ENCODE measurements around the gene FOXE3. TPM values are rescaled to one million over a fixed set of nuclear protein-coding genes. Genes with fewer than 3 reads are reported as not detected.

The FOXE3 gene
- total RNA-seq, 1 experiment from 2014 or later: not detected

- CTCF ChIA-PET: interaction anchor here (0.6 to 13.1 kb wide), 21 partner anchors 8 to 517 kb away, joined by 3 to 696 read pairs (median 4); no protein-coding TSS in a partner anchor
- no peak for TF ChIP-seq CTCF (IDR thresholded peaks at IDR 0.05; ENCODE audit: unreplicated experiment)
- no peaks in the 10 kb centered on the region for H3K9me3 Mint-ChIP-seq (ENCODE audit: unreplicated experiment)
- DNase-seq (ENCODE audit: unreplicated experiment): no peak
- BruUV-seq (replicated peaks): no TSS peak
- peak overlapping the region; percentile 48 for H3K4me3 Mint-ChIP-seq (ENCODE audit: unreplicated experiment)
- H3K4me1 Mint-ChIP-seq (ENCODE audit: insufficient read depth, unreplicated experiment): peaks cover 37% of the 10 kb centered on the region
- H3K27ac Mint-ChIP-seq (ENCODE audit: low read depth, unreplicated experiment): no peak overlapping the region
- intact Hi-C loops (cut with micrococcal nuclease): no loop called here
- H3K27me3 Mint-ChIP-seq (ENCODE audit: insufficient read depth, unreplicated experiment): no peaks in the 10 kb centered on the region
- POLR2A ChIA-PET: interaction anchor here (0.9 to 2.4 kb wide), 8 partner anchors 9 to 294 kb away, joined by 3 to 9 read pairs (median 7); partner anchors contain the start of gene CMPK1
- peaks cover 12% of the 10 kb centered on the region for H3K36me3 Mint-ChIP-seq (ENCODE audit: insufficient read depth, unreplicated experiment)
Observed at GRCh38 chr1:47433037-47433421, 16.9 kb downstream of the FOXE3 start.

- no peak for TF ChIP-seq CTCF (IDR thresholded peaks at IDR 0.05; ENCODE audit: unreplicated experiment)
- DNase-seq (ENCODE audit: unreplicated experiment): no peak
- H3K36me3 Mint-ChIP-seq (ENCODE audit: insufficient read depth, unreplicated experiment): peaks cover 12% of the 10 kb centered on the region
- H3K4me3 Mint-ChIP-seq (ENCODE audit: unreplicated experiment): peak overlapping the region; percentile 48
- peaks cover 35% of the 10 kb centered on the region for H3K4me1 Mint-ChIP-seq (ENCODE audit: insufficient read depth, unreplicated experiment)
- H3K27ac Mint-ChIP-seq (ENCODE audit: low read depth, unreplicated experiment): no peak overlapping the region
- CTCF ChIA-PET: interaction anchor here (0.6 to 13.1 kb wide), 13 partner anchors 9 to 282 kb away, joined by 3 to 696 read pairs (median 6); no protein-coding TSS in a partner anchor
- no peaks in the 10 kb centered on the region for H3K27me3 Mint-ChIP-seq (ENCODE audit: insufficient read depth, unreplicated experiment)
- no TSS peak for BruUV-seq (replicated peaks)
- intact Hi-C loops (cut with micrococcal nuclease): no loop called here
- no peaks in the 10 kb centered on the region for H3K9me3 Mint-ChIP-seq (ENCODE audit: unreplicated experiment)
- POLR2A ChIA-PET: interaction anchor here (2.4 kb wide), 1 partner anchor 293 kb away, joined by 9 read pairs; no protein-coding TSS in a partner anchor
Observed at GRCh38 chr1:47433477-47434050, 17.5 kb downstream of the FOXE3 start.

GRCh38 chr1:47434051-47434842 is 18.2 kb downstream of the FOXE3 start:
- CTCF ChIA-PET: interaction anchor here (0.6 to 13.1 kb wide), 21 partner anchors 9 to 796 kb away, joined by 3 to 696 read pairs (median 3); no protein-coding TSS in a partner anchor
- no peak overlapping the region for H3K27ac Mint-ChIP-seq (ENCODE audit: low read depth, unreplicated experiment)
- POLR2A ChIA-PET: interaction anchor here (0.9 kb wide), 1 partner anchor 272 kb away, joined by 3 read pairs; no protein-coding TSS in a partner anchor
- intact Hi-C loops (cut with micrococcal nuclease): no loop called here
- TF ChIP-seq CTCF (IDR thresholded peaks at IDR 0.05; ENCODE audit: unreplicated experiment): no peak
- no TSS peak for BruUV-seq (replicated peaks)
- peaks cover 12% of the 10 kb centered on the region for H3K36me3 Mint-ChIP-seq (ENCODE audit: insufficient read depth, unreplicated experiment)
- H3K9me3 Mint-ChIP-seq (ENCODE audit: unreplicated experiment): no peaks in the 10 kb centered on the region
- DNase-seq (ENCODE audit: unreplicated experiment): no peak
- H3K4me3 Mint-ChIP-seq (ENCODE audit: unreplicated experiment): peak overlapping the region; percentile 29
- H3K4me1 Mint-ChIP-seq (ENCODE audit: insufficient read depth, unreplicated experiment): peaks cover 32% of the 10 kb centered on the region
- no peaks in the 10 kb centered on the region for H3K27me3 Mint-ChIP-seq (ENCODE audit: insufficient read depth, unreplicated experiment)

Measured in MCF 10A (cell line).